CD14-positive monocyte (primary cell): ENCODE results near the gene RNF167. TPM values are rescaled to one million over a fixed set of nuclear protein-coding genes. Genes with fewer than 3 reads are reported as not detected.

Source experiments
- DNase-seq, 3 donors: peaks; one replicate each; pipeline ENCODE4 v3.0.0-alpha.2; 2011 to 2022
- H2AFZ ChIP-seq: 2 replicates; pipeline ENCODE4 v1.6.0; 2012; ENCODE audit warnings: mild to moderate bottlenecking, low read depth, low read length, inconsistent platforms; ENCODE audit not compliant: insufficient read depth, poor library complexity, severe bottlenecking
- H3K27ac ChIP-seq, 2 donors: 1 replicate in 1 of 2; 2 replicates in 1 of 2; pipeline ENCODE4 v1.5.1; 2012 to 2013; ENCODE audit warnings: low read length in 2 of 2, control low read depth in 1 of 2, inconsistent platforms in 1 of 2, low read depth in 1 of 2, mild to moderate bottlenecking in 1 of 2
- H3K27me3 ChIP-seq, 2 donors: one replicate each; pipeline versions ENCODE4 v1.6.0 to v1.6.1; 2011 to 2013; ENCODE audit warnings: low read length in 2 of 2; ENCODE audit not compliant: control insufficient read depth in 2 of 2, insufficient read depth in 2 of 2
- H3K36me3 ChIP-seq, 2 donors: replicated peaks in 1 of 2; 1 replicate in 1 of 2; 2 replicates in 1 of 2; pipeline versions ENCODE4 v1.5.1 to v1.6.1; 2012 to 2013; ENCODE audit warnings: low read length in 2 of 2, control low read depth in 1 of 2, inconsistent platforms in 1 of 2, mild to moderate bottlenecking in 1 of 2; ENCODE audit not compliant: insufficient read depth in 2 of 2, control insufficient read depth in 1 of 2
- H3K4me1 ChIP-seq, 2 donors: 1 replicate in 1 of 2; 2 replicates in 1 of 2; pipeline versions ENCODE4 v1.5.1 to v1.6.1; 2012 to 2013; ENCODE audit warnings: low read length in 2 of 2, control low read depth in 1 of 2, inconsistent platforms in 1 of 2, mild to moderate bottlenecking in 1 of 2, moderate library complexity in 1 of 2; ENCODE audit not compliant: insufficient read depth in 2 of 2, control insufficient read depth in 1 of 2
- H3K4me2 ChIP-seq: replicated peaks from 2 replicates; pipeline ENCODE3; 2012; ENCODE audit warnings: low read length, moderate library complexity, mild to moderate bottlenecking; ENCODE audit not compliant: poor library complexity, severe bottlenecking; ENCODE audit errors: extremely low read depth
- H3K4me3 ChIP-seq, 3 experiments: fragments of 200-600 bp in 1 of 3; sonication (generic) in 1 of 3; replicated peaks in 1 of 3; 1 replicate in 2 of 3; 2 replicates in 1 of 3; pipeline ENCODE4 v1.5.1; 2011 to 2013; ENCODE audit warnings: low read length in 3 of 3, mild to moderate bottlenecking in 3 of 3, control low read depth in 2 of 3, low read depth in 2 of 3, inconsistent platforms in 1 of 3, moderate library complexity in 1 of 3
- H3K79me2 ChIP-seq: 2 replicates; pipeline ENCODE4 v1.6.0; 2012; ENCODE audit warnings: mild to moderate bottlenecking, control low read depth, inconsistent platforms, low read length, moderate library complexity; ENCODE audit not compliant: insufficient read depth
- H3K9ac ChIP-seq: 2 replicates; pipeline ENCODE4 v1.6.0; 2017; ENCODE audit warnings: low read length, mild to moderate bottlenecking; ENCODE audit not compliant: insufficient read depth, poor library complexity, severe bottlenecking
- H3K9me3 ChIP-seq, 2 donors: replicated peaks in 1 of 2; 1 replicate in 1 of 2; 2 replicates in 1 of 2; pipeline versions ENCODE4 v1.5.1 to v1.6.1; 2012 to 2013; ENCODE audit warnings: low read length in 2 of 2, control low read depth in 1 of 2; ENCODE audit not compliant: control insufficient read depth in 1 of 2, insufficient read depth in 1 of 2
- H4K20me1 ChIP-seq: 2 replicates; pipeline ENCODE4 v1.6.0; 2012; ENCODE audit warnings: mild to moderate bottlenecking, low read length, control low read depth, moderate library complexity; ENCODE audit not compliant: insufficient read depth
- H3K27ac Mint-ChIP-seq, 7 donors: one replicate each; pipeline ENCODE4 v1.8.0; 2020; ENCODE audit warnings: mild to moderate bottlenecking in 7 of 7, mixed read lengths in 7 of 7, moderate library complexity in 6 of 7, inconsistent platforms in 2 of 7
- H3K27me3 Mint-ChIP-seq, 3 donors: one replicate each; pipeline ENCODE4 v1.8.0; 2021 to 2022; ENCODE audit warnings: low read depth in 3 of 3, mild to moderate bottlenecking in 3 of 3, mixed read lengths in 3 of 3, moderate library complexity in 3 of 3, inconsistent platforms in 1 of 3
- H3K36me3 Mint-ChIP-seq, 2 donors: one replicate each; pipeline ENCODE4 v1.8.0; 2020; ENCODE audit warnings: mixed read lengths in 2 of 2, inconsistent platforms in 1 of 2, mild to moderate bottlenecking in 1 of 2
- H3K4me1 Mint-ChIP-seq: one replicate; pipeline ENCODE4 v1.8.0; 2020; ENCODE audit warnings: mild to moderate bottlenecking, mixed read lengths
- H3K4me3 Mint-ChIP-seq, 2 donors: one replicate each; pipeline ENCODE4 v1.8.0; 2020; ENCODE audit warnings: mild to moderate bottlenecking in 2 of 2, mixed read lengths in 2 of 2, moderate library complexity in 1 of 2
- H3K9me3 Mint-ChIP-seq, 7 donors: one replicate each; pipeline ENCODE4 v1.8.0; 2020 to 2022; ENCODE audit warnings: mixed read lengths in 7 of 7, mild to moderate bottlenecking in 6 of 7, moderate library complexity in 6 of 7, inconsistent platforms in 2 of 7
- WGBS: methylation state at CpG from one replicate; pipeline ENCODE4 v1.1.5; 2013; ENCODE audit warnings: missing lambda C conversion rate; ENCODE audit not compliant: insufficient coverage; 5-methylcytosine and 5-hydroxymethylcytosine counted together
- intact Hi-C, 2 donors: fragments of 100-400 bp; cut with micrococcal nuclease; formaldehyde crosslinking; loops; one replicate each; pipeline versions ENCODE4 v1.15.0 to v1.15.1; 2023
- polyA plus RNA-seq, 3 donors: library from polyadenylated mRNA; depleted of rRNA in 1 of 3; unstranded in 2 of 3; stranded (reverse) in 1 of 3; fragments of 300-500 nt in 2 of 3; fragments of >200 nt in 1 of 3; fragmentation: Illumina TruSeq in 2 of 3; gene quantifications; 1 replicate in 2 of 3; 2 replicates in 1 of 3; pipeline ENCODE4 v1.2.3, GENCODE V29; 2012 to 2021
- TF ChIP-seq, protein P1 (sequence below): fragments of 200-600 bp; IDR thresholded peaks from one replicate; pipeline ENCODE4 v1.8.0; 2022; ENCODE audit warnings: antibody characterized with exemption, mild to moderate bottlenecking

Gene RNF167
- polyA plus RNA-seq, 3 donors = 17.2 to 105 (median 20.6) TPM

DNA sequence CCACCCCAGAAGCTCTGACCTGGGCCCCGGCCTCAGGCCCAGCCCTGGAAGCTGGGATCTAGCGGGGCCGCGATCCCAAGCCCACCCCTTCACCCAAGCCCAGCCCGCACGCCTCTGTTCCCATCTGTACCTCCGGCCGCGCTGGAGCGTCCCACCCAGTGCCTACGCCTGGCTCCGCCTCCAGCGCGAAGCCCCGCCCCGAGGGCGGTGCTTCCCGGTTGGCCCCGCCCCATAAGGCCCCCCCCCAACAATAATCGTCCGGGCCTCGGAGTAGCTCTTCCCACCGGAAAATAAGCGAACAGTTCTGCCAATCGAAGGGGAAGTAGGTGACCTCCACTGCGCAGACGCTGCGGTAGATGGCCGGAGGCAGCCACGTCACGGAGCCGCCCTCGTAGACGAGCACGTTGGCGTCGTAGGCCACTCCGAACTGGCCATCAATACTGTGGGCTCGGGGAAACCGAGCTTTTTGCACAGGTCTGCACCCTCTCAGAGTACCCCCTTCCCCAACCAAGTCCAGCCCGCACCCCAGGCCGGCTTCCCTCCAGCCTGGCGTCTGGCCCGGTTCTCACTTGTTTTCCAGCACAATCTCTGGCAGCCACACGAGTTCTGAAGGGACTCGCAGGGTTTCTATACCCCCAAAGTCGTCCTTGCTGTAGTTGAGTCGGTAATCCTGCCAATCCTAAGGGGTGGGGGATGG lies 38.3 kb upstream of the RNF167 start:
- Histone ChIP-seq H3K9ac (peak overlapping the region; percentile 65), H3K36me3 (peaks cover 8 to 10% of the 10 kb centered on the region in 2 donors), H3K4me2 (peak overlapping the region; percentile 89), H4K20me1 (no peaks in the 10 kb centered on the region), H3K4me3 (peak overlapping the region; percentile 21 to 83 (median 30)), H2AFZ (no peak overlapping the region), H3K27ac (peak overlapping the region; percentile 33 to 80), H3K79me2 (no peaks in the 10 kb centered on the region), H3K9me3 (no peaks in the 10 kb centered on the region), H3K27me3 (peaks cover 0 to 26% of the 10 kb centered on the region in 2 donors), H3K4me1 (peaks cover 47 to 52% of the 10 kb centered on the region in 2 donors)
- 34% methylated on average over 35 of the region's 48 CpGs for WGBS
- H3K4me3 Mint-ChIP-seq = peak overlapping the region; percentile 89 to 91
- peak; percentile 84 to 92 (median 89) for DNase-seq
- intact Hi-C loops = loop anchor here (1.0 to 10.0 kb wide), 3 partner anchors 46 to 163 kb away; partner anchors contain the start of genes PFN1 (in 1 of the 2) and SPAG7 (in 1 of the 2)
- TF ChIP-seq, protein P1, sequence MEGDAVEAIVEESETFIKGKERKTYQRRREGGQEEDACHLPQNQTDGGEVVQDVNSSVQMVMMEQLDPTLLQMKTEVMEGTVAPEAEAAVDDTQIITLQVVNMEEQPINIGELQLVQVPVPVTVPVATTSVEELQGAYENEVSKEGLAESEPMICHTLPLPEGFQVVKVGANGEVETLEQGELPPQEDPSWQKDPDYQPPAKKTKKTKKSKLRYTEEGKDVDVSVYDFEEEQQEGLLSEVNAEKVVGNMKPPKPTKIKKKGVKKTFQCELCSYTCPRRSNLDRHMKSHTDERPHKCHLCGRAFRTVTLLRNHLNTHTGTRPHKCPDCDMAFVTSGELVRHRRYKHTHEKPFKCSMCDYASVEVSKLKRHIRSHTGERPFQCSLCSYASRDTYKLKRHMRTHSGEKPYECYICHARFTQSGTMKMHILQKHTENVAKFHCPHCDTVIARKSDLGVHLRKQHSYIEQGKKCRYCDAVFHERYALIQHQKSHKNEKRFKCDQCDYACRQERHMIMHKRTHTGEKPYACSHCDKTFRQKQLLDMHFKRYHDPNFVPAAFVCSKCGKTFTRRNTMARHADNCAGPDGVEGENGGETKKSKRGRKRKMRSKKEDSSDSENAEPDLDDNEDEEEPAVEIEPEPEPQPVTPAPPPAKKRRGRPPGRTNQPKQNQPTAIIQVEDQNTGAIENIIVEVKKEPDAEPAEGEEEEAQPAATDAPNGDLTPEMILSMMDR = no peak
- H3K9me3 Mint-ChIP-seq = peaks cover 0 to 12% (median 3%) of the 10 kb centered on the region in 7 donors
- peaks cover 15 to 19% of the 10 kb centered on the region in 2 donors for H3K36me3 Mint-ChIP-seq
- peaks cover 41 to 61% (median 54%) of the 10 kb centered on the region in 3 donors for H3K27me3 Mint-ChIP-seq
- H3K27ac Mint-ChIP-seq = peak overlapping the region; percentile 71 to 97 (median 91)
- H3K4me1 Mint-ChIP-seq = peaks cover 43% of the 10 kb centered on the region

DNA sequence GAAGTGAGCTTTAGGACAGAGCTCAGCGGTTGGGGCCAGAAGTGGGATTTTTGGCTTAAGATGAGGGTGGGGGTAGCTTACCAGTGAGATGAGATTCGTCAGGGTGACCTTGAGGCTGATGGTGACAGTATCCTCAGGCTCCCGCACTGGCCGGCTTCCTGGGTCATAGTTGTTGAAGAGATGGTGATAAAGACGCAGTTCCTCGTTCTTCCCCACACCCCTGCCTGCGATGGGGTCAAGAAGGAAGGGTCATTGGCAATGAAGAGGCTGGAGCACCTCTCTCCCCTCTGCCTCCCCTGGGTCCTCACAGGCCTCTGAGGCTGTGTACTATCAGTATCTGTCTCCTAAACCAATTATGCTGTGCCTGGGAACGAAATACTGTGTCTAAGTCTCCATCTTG lies 37.5 kb upstream of the RNF167 start:
- H3K9ac ChIP-seq = peak overlapping the region; percentile 49
- H3K27me3 ChIP-seq = peaks cover 0 to 26% of the 10 kb centered on the region in 2 donors
- H4K20me1 ChIP-seq = no peaks in the 10 kb centered on the region
- 54% methylated on average over 3 of the region's 8 CpGs for WGBS
- H3K4me2 ChIP-seq = peak overlapping the region; percentile 89
- H3K4me3 ChIP-seq = peak overlapping the region in 1 of 3 experiments; percentile 83
- H3K27ac ChIP-seq = peak overlapping the region in 1 of 2 donors; percentile 80
- intact Hi-C loops = loop anchor here (5.0 to 10.0 kb wide), 2 partner anchors 45 to 162 kb away; partner anchors contain the start of gene PFN1 (in 1 of the 2)
- peaks cover 41 to 63% (median 59%) of the 10 kb centered on the region in 3 donors for H3K27me3 Mint-ChIP-seq
- peaks cover 0 to 10% (median 3%) of the 10 kb centered on the region in 7 donors for H3K9me3 Mint-ChIP-seq
- no peaks in the 10 kb centered on the region for H3K79me2 ChIP-seq
- TF ChIP-seq, protein P1 = no peak
- H3K4me1 Mint-ChIP-seq = peaks cover 43% of the 10 kb centered on the region
- peak in 1 of 3 donors; percentile 20 for DNase-seq
- H3K36me3 ChIP-seq = peaks cover under 1 to 2% of the 10 kb centered on the region in 2 donors
- H3K4me1 ChIP-seq = peaks cover 47 to 52% of the 10 kb centered on the region in 2 donors
- H3K9me3 ChIP-seq = no peaks in the 10 kb centered on the region
- peaks cover 7 to 12% of the 10 kb centered on the region in 2 donors for H3K36me3 Mint-ChIP-seq
- H3K27ac Mint-ChIP-seq = peak overlapping the region; percentile 71 to 96 (median 85)
- peak overlapping the region; percentile 58 to 68 for H3K4me3 Mint-ChIP-seq
- no peak overlapping the region for H2AFZ ChIP-seq
